Activated CD8-positive, alpha-beta T cell treated with anti-CD3 and anti-CD28 coated beads for 36 hours (primary cell): Measurements from ENCODE around the gene DTX3L. TPM values are rescaled to one million over a fixed set of nuclear protein-coding genes. Genes with fewer than 3 reads are reported as not detected.

Source experiments
- ATAC-seq: fragments of 200-7000 bp; cut with Tn5 transposase; one replicate; pipeline ENCODE4 v1.10.0; 2021; ENCODE audit warnings: mild to moderate bottlenecking, moderate library complexity
- CTCF ChIA-PET: fragments of 350-600 bp; sonication (Branson Sonifier 250); formaldehyde crosslinking; loops from one replicate; lab custom pipeline; 2021; ENCODE audit warnings: antibody characterized with exemption; lab: Charles Lee
- POLR2A ChIA-PET: fragments of 350-600 bp; sonication (Branson Sonifier 250); formaldehyde crosslinking; loops from one replicate; lab custom pipeline; 2021; ENCODE audit warnings: antibody characterized with exemption; lab: Charles Lee
- DNase-seq: peaks from one replicate; pipeline ENCODE4 v3.0.0-alpha.2; 2020
- H3K27ac Mint-ChIP-seq: one replicate; pipeline ENCODE4 v1.8.0; 2021; ENCODE audit warnings: mild to moderate bottlenecking, mixed read lengths
- H3K27me3 Mint-ChIP-seq: one replicate; pipeline ENCODE4 v1.8.0; 2021; ENCODE audit warnings: mixed read lengths
- H3K36me3 Mint-ChIP-seq: one replicate; pipeline ENCODE4 v1.8.0; 2021; ENCODE audit warnings: low read depth, mixed read lengths
- H3K4me1 Mint-ChIP-seq: one replicate; pipeline ENCODE4 v1.8.0; 2021; ENCODE audit warnings: low read depth, mixed read lengths
- H3K4me3 Mint-ChIP-seq: one replicate; pipeline ENCODE4 v1.8.0; 2021; ENCODE audit warnings: mild to moderate bottlenecking, moderate library complexity, mixed read lengths
- H3K9me3 Mint-ChIP-seq: one replicate; pipeline ENCODE4 v1.8.0; 2021; ENCODE audit warnings: mixed read lengths
- CTCF ChIP-seq: fragments of 200-600 bp; IDR thresholded peaks from one replicate; pipeline ENCODE4 v1.8.0; 2022; ENCODE audit warnings: antibody characterized with exemption, mild to moderate bottlenecking
- intact Hi-C: fragments of 100-400 bp; cut with micrococcal nuclease; formaldehyde crosslinking; loops from one replicate; pipeline ENCODE4 v1.10.0; 2022
- total RNA-seq, 2 experiments: library from RNA; stranded (reverse); gene quantifications; one replicate each; pipeline ENCODE4 v1.2.3, GENCODE V29; 2021

Gene DTX3L
- total RNA-seq, 2 experiments from 2014 or later, result 22.1 to 25.9 TPM

DNA sequence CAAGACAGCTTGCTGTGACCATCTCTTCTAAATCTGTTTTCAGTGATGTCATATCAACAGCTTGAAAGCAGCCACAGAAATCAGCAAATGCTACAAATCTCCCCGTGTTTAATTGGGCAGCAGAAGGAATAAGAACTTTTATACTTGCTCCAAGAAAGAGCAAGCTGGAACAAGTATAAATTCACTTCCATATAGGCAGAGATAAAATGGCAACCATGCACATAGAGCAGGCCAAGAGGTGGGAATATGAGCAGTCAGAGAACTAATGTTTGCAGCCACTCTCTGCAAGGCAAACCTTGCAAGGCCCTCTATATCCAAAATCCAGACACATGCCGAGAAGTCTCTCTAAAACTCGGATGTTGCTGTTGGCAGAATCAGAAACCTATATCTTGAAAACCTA, 16.1 kb upstream of the DTX3L start:
- no peak for ATAC-seq
- ChIA-PET CTCF (interaction anchor here (0.9 to 2.6 kb wide), 4 partner anchors 11 to 155 kb away, joined by 3 to 14 read pairs (median 6); no protein-coding TSS in a partner anchor), POLR2A (no interaction called here)
- no peak overlapping the region for H3K27ac Mint-ChIP-seq
- H3K4me1 Mint-ChIP-seq, result peaks cover under 1% of the 10 kb centered on the region
- H3K9me3 Mint-ChIP-seq, result no peaks in the 10 kb centered on the region
- H3K27me3 Mint-ChIP-seq, result no peaks in the 10 kb centered on the region
- intact Hi-C loops, result no loop called here
- H3K4me3 Mint-ChIP-seq, result no peak overlapping the region
- no peak for TF ChIP-seq CTCF
- no peak for DNase-seq
- peaks cover 30% of the 10 kb centered on the region for H3K36me3 Mint-ChIP-seq

- H3K27ac Mint-ChIP-seq, result no peak overlapping the region
- ATAC-seq (no peak), DNase-seq (no peak)
- peaks cover 32% of the 10 kb centered on the region for H3K36me3 Mint-ChIP-seq
- H3K4me3 Mint-ChIP-seq, result no peak overlapping the region
- ChIA-PET POLR2A (no interaction called here), CTCF (interaction anchor here (0.6 to 2.6 kb wide), 7 partner anchors 10 to 156 kb away, joined by 3 to 14 read pairs (median 4); no protein-coding TSS in a partner anchor)
- H3K4me1 Mint-ChIP-seq, result peaks cover 2% of the 10 kb centered on the region
- TF ChIP-seq CTCF, result no peak
- no peaks in the 10 kb centered on the region for H3K9me3 Mint-ChIP-seq
- intact Hi-C loops, result no loop called here
- no peaks in the 10 kb centered on the region for H3K27me3 Mint-ChIP-seq
These were observed 15.5 kb upstream of the DTX3L start for GRCh38 chr3:122548619-122549018.

DNA sequence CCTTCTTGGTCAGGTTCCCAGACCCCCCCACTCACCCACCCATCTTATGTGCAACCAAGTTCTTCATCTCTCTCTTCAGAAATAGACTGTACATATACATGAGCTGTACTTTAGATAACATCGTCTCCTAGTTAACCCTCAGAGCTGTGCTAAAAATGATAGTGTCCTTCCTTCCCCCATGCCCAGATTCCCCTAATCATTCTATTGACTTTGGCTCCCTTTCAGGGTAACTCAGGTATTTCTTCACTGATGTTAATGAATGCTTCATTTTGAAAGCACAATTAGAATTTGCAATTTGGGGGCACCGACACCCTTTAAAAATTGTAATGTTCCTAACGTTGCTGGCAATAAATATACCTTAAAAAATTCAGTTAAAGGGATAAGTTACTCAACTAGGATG, 11.0 kb upstream of the DTX3L start:
- H3K27ac Mint-ChIP-seq, result no peak overlapping the region
- H3K4me1 Mint-ChIP-seq, result peaks cover 8% of the 10 kb centered on the region
- ChIA-PET POLR2A (no interaction called here), CTCF (no interaction called here)
- intact Hi-C loops, result no loop called here
- DNase-seq (no peak), ATAC-seq (no peak)
- no peaks in the 10 kb centered on the region for H3K27me3 Mint-ChIP-seq
- no peak for TF ChIP-seq CTCF
- no peaks in the 10 kb centered on the region for H3K9me3 Mint-ChIP-seq
- H3K36me3 Mint-ChIP-seq, result peaks cover 40% of the 10 kb centered on the region
- no peak overlapping the region for H3K4me3 Mint-ChIP-seq

DNA sequence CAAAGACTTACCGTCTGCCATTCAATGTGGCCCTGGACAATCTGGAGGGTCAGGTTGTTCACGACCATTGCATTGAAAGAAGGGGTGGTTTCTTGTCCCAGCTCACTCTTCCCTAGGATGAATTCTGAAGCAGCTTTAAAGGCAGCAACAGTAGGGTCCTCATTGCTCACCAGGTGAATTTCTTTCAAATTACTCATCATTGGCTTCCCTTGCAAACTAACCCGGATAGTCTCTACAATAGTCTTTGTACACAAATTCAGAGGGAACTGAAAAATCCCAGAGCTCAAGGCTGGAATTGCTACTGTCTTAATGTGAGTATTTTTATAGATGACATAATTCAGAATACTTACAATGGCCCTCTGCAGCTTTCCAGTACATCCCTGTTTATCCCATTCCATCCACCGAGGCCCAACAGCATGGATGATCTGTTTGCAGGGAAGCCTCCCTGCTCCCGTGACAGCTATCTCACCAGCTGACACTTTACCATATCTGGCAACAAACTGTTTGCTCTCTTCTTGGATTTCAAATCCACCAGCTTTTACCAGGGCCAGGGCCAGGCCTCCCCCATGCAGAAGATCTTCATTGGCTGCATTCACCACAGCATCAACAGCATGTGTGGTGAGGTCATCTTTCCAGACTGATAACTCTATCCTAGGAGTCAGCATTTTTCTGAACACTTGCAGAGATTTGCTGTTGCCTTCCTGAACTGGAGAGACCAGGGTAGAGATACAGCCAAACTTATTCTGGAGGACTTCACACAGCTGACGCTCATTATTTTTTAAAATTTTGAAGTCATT, 8.7 kb upstream of the DTX3L start:
- intact Hi-C loops, result no loop called here
- Mint-ChIP-seq H3K4me3 (no peak overlapping the region), H3K27ac (no peak overlapping the region), H3K9me3 (no peaks in the 10 kb centered on the region), H3K36me3 (peaks cover 46% of the 10 kb centered on the region), H3K4me1 (peaks cover 8% of the 10 kb centered on the region), H3K27me3 (no peaks in the 10 kb centered on the region)
- DNase-seq, result no peak
- CTCF ChIA-PET, result interaction anchor here (1.6 to 11.8 kb wide), 3 partner anchors 124 to 163 kb away, joined by 4 to 244 read pairs (median 8); partner anchors contain the start of gene PARP14
- POLR2A ChIA-PET, result interaction anchor here (1.7 to 4.0 kb wide), 2 partner anchors 9 to 124 kb away, joined by 6 to 15 read pairs; partner anchors contain the start of genes DTX3L and PARP9
- TF ChIP-seq CTCF, result no peak
- ATAC-seq, result no peak

DNA sequence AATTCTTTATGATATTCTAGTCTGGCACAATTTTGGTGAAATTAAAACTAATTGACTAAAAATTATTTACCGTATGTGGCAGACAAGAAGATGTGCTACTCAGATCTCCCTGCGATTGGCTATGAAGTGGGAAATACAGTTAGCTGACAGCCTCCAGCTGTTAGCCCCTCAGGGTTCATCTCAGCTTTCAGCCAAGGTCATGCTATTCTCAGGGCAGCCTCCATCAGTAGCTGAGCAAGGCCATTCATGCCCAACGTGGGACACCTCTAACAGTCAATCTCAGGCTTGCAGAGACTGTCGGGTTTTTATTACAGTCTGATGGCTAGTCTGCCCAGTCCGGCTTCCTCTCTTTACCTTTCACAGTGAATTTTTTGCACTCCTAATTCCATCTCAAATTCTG, 6.8 kb upstream of the DTX3L start:
- H3K36me3 Mint-ChIP-seq, result peaks cover 39% of the 10 kb centered on the region
- no peaks in the 10 kb centered on the region for H3K27me3 Mint-ChIP-seq
- no peak for DNase-seq
- H3K4me3 Mint-ChIP-seq, result no peak overlapping the region
- no peak overlapping the region for H3K27ac Mint-ChIP-seq
- POLR2A ChIA-PET, result interaction anchor here (0.6 to 4.0 kb wide), 3 partner anchors 7 to 122 kb away, joined by 3 to 15 read pairs (median 6); partner anchors contain the start of genes DTX3L and PARP9
- CTCF ChIA-PET, result interaction anchor here (1.2 to 11.8 kb wide), 2 partner anchors 122 to 168 kb away, joined by 3 to 244 read pairs; partner anchors contain the start of gene PARP14
- H3K9me3 Mint-ChIP-seq, result no peaks in the 10 kb centered on the region
- ATAC-seq, result no peak
- intact Hi-C loops, result no loop called here
- peaks cover 22% of the 10 kb centered on the region for H3K4me1 Mint-ChIP-seq
- no peak for TF ChIP-seq CTCF
